VCaP (cell line): ENCODE measurements around the gene IRF9.

Experiments
- H3K27ac ChIP-seq: fragments of 450-650 bp; 2 replicates; pipeline ENCODE4 v1.5.1; 2017
- CTCF ChIP-seq: fragments of 450-650 bp; conservative IDR thresholded peaks from 2 replicates; pipeline ENCODE4 v1.5.1; 2017; ENCODE audit warnings: mild to moderate bottlenecking, moderate library complexity

IRF9 gene

DNA sequence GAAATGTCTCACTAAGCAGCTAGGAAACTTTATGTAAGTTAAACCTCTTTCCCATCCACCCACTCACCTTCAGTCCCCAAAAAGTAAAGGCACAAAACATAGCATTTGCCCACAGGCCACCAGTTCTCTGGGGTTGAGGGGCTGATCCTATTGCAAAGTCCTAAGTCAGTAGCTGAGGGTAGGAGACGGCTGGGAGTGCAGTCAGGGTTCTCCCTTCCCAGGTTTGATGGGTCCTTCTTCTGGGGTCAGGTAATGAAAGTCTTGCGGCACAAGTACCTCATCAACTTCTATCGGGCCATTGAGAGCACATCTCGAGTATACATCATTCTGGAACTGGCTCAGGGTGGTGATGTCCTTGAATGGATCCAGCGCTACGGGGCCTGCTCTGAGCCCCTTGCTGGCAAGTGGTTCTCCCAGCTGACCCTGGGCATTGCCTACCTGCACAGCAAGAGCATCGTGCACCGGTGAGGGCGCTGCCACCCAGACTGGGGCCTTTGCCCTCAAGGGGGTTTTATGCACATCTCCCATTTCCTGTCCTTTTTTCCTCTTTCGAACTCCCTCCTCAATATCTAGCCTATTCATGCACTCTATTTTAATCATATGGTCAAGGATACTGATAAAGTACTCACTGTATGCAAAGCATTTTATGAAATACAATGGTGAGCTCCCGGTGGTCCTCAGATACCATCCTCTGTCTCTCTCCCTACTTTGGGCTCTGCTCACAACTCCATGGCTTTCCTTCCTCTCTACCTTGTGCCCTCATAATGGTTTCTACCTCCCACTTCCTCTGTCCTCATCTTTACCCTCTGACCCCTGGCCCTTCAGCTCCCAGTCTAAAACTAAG lies 45.4 kb downstream of the IRF9 start:
- H3K27ac ChIP-seq: no peak overlapping the region
- TF ChIP-seq CTCF: no peak

- H3K27ac ChIP-seq: no peak overlapping the region
- no peak for TF ChIP-seq CTCF
Observed at GRCh38 chr14:24207104-24207551, 46.1 kb downstream of the IRF9 start.

- no peak for TF ChIP-seq CTCF
- no peak overlapping the region for H3K27ac ChIP-seq
Observed at GRCh38 chr14:24207625-24208024, 46.6 kb downstream of the IRF9 start.

DNA sequence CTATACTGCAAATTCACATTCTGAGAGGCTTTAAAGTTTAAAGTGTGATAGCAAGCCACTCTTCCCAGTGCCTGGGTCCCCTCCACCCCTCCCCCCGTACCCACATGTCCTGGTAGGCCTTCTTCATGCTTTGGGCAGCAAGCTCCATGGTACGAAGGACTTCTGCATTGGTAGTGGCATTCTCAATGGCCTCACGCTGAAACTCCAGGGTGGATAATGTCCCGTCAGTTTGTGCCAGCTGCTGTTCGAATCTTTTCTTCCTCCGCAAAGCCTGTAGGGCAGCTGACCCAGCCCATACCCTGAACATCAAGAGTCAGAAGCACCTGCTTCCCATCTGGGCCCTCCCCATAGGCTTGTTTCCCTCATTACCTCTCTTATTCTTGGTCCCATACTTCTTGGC lies 50.2 kb downstream of the IRF9 start:
- TF ChIP-seq CTCF: no peak
- H3K27ac ChIP-seq: no peak overlapping the region

DNA sequence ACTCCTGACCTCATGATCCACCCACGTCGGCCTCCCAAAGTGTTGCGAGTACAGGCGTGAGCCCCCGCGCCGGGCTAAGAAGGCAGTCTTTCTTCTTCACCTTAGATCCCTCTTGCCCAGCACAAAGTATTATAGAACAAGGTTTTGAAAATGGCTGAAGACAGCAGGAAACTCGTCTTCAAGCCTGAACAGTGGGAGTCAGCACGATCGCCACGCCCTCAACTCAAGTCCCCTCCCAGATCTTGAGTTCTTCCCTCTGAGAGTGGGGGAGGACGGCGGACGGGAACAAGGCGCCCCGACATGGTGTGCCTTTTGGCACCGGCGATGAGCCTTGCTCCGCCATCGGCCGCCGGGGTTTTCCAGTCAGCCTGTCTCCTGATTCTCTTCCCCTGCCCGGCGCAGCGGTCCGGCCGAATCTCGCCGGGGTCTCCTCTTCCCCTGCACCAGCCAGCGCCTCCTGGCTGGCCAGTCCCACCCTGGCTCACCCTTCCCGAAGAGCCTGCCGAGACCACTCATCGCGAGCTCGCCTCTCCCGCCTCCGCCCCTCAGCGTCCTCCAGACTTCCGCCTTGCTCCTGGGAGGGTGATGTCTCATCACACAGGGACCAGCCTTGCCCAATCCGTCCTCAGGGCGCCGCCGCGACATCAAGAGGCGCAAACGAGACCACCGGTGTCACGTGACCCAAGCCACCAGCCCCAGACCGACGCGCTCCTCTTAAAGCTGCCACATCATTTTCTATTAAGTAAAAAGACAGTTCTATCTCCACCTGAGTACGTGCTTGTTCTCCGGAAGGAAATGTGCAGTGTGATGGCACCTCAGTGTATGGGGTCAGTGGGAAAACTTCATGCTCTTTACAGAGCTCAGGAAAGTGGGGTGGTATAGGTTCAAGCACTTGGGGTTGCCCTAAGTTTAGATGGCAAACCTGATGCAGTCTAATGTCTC lies 52.1 kb downstream of the IRF9 start, which contains the start of gene CHMP4A:
Gene CHMP4A, minus strand, starts transcription at position 565 of the 942 bp plus-strand sequence. Its CDS starts 49 bp downstream, at position 516.
- H3K27ac ChIP-seq: peak within 1 kb of the TSS; percentile 83
- TF ChIP-seq CTCF: no peak

DNA sequence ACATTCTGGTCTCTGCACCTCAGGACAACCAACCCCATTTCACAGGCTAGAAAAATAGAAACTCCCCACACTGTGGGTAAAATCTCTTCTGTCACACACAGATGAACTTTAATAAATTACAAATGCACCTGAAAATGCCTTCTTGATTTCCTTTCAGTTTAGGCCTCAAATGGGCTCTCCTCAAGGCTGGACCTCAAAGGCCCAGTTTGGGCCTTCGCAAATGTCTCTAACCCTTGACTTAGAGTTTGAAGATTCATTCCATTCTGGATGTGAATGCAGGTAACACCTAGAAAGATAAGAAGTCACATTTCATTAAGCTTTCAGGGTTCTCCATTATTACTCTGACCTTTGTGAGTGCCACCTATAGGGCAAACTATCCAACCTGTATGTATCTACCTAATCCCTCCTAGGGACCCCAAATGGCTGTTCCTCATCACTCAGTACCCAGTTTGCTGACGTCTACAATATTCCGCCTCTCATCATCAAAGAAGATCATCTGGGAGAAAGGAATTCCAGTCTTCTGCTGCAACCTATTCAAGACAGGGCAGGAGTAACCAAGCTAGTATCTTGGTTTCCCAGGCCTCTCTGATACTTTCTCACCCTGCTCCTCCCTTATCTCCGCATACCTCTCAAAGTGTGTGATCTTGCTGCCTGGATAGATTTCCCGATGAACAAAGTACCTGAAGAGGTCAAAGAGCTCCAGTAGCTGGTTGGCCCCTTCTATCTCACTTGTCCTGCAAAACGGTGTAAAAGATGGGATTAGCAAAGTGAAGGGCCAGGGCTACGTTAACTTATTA lies 53.0 kb downstream of the IRF9 start:
- H3K27ac ChIP-seq: peak overlapping the region; percentile 83
- TF ChIP-seq CTCF: no peak
